Osteocyte (in vitro differentiated cells): ENCODE results near the gene ZNF20. TPM values are rescaled to one million over a fixed set of nuclear protein-coding genes. Genes with fewer than 3 reads are reported as not detected.

Source experiments
- DNase-seq: peaks from one replicate; pipeline ENCODE4 v3.0.0; 2021; ENCODE audit warnings: mixed read lengths; ENCODE audit not compliant: unreplicated experiment; ENCODE audit errors: extremely low spot score
- H3K27ac Mint-ChIP-seq: one replicate; pipeline ENCODE4 v1.8.0; 2021; ENCODE audit warnings: mild to moderate bottlenecking, mixed read lengths; ENCODE audit not compliant: unreplicated experiment
- H3K27me3 Mint-ChIP-seq: one replicate; pipeline ENCODE4 v1.8.0; 2021; ENCODE audit warnings: mixed read lengths; ENCODE audit not compliant: unreplicated experiment
- H3K36me3 Mint-ChIP-seq: one replicate; pipeline ENCODE4 v1.8.0; 2021; ENCODE audit warnings: mixed read lengths; ENCODE audit not compliant: unreplicated experiment
- H3K4me1 Mint-ChIP-seq: one replicate; pipeline ENCODE4 v1.8.0; 2021; ENCODE audit warnings: mixed read lengths; ENCODE audit not compliant: unreplicated experiment
- H3K4me3 Mint-ChIP-seq: one replicate; pipeline ENCODE4 v1.8.0; 2021; ENCODE audit warnings: mild to moderate bottlenecking, moderate library complexity, mixed read lengths; ENCODE audit not compliant: unreplicated experiment
- H3K9me3 Mint-ChIP-seq: one replicate; pipeline ENCODE4 v1.8.0; 2021; ENCODE audit warnings: mixed read lengths; ENCODE audit not compliant: unreplicated experiment
- CTCF ChIP-seq: fragments of 200-600 bp; sonication (generic); IDR thresholded peaks from 2 replicates; pipeline ENCODE4 v1.5.0; 2021; ENCODE audit warnings: antibody characterized with exemption, mild to moderate bottlenecking, moderate library complexity
- total RNA-seq: library from RNA; stranded (reverse); gene quantifications from 2 replicates; pipeline ENCODE4 v1.2.1, GENCODE V29; 2021

Gene ZNF20
- total RNA-seq, 1 donor from 2014 or later = 8.5 TPM

- H3K9me3 Mint-ChIP-seq = peaks cover 3% of the 10 kb centered on the region
- TF ChIP-seq CTCF = no peak
- peaks cover 20% of the 10 kb centered on the region for H3K4me1 Mint-ChIP-seq
- H3K4me3 Mint-ChIP-seq = peak overlapping the region; percentile 92
- peaks cover 31% of the 10 kb centered on the region for H3K36me3 Mint-ChIP-seq
- no peaks in the 10 kb centered on the region for H3K27me3 Mint-ChIP-seq
- DNase-seq = no peak
- H3K27ac Mint-ChIP-seq = peak overlapping the region; percentile 96
These were observed 15.2 kb upstream of the ZNF20 start for GRCh38 chr19:12155324-12155860.

- Mint-ChIP-seq H3K27ac (no peak overlapping the region), H3K4me1 (peaks cover 11% of the 10 kb centered on the region), H3K27me3 (no peaks in the 10 kb centered on the region), H3K9me3 (peaks cover 23% of the 10 kb centered on the region), H3K4me3 (no peak overlapping the region), H3K36me3 (peaks cover 49% of the 10 kb centered on the region)
- no peak for DNase-seq
- no peak for TF ChIP-seq CTCF
These were observed 5.2 kb upstream of the ZNF20 start for GRCh38 chr19:12145348-12145747.

- H3K4me1 Mint-ChIP-seq = peaks cover 26% of the 10 kb centered on the region
- H3K27me3 Mint-ChIP-seq = no peaks in the 10 kb centered on the region
- peaks cover 42% of the 10 kb centered on the region for H3K36me3 Mint-ChIP-seq
- no peak for TF ChIP-seq CTCF
- no peak for DNase-seq
- no peak overlapping the region for H3K27ac Mint-ChIP-seq
- H3K9me3 Mint-ChIP-seq = peaks cover 21% of the 10 kb centered on the region
- no peak overlapping the region for H3K4me3 Mint-ChIP-seq
These were observed 1.2 kb upstream of the ZNF20 start for GRCh38 chr19:12141405-12141736.

- Mint-ChIP-seq H3K27ac (peak overlapping the region; percentile 99), H3K9me3 (peaks cover 18% of the 10 kb centered on the region), H3K36me3 (peaks cover 38% of the 10 kb centered on the region), H3K4me1 (peaks cover 26% of the 10 kb centered on the region), H3K27me3 (no peaks in the 10 kb centered on the region), H3K4me3 (peak overlapping the region; percentile 94)
- DNase-seq = peak; percentile 92
- TF ChIP-seq CTCF = peak; percentile 86
These were observed 625 bp upstream of the ZNF20 start for GRCh38 chr19:12140545-12141404.

- no peak for DNase-seq
- H3K27ac Mint-ChIP-seq = peak overlapping the region; percentile 99
These were observed 881 bp downstream of the ZNF20 start for GRCh38 chr19:12139269-12139668.

More at GRCh38 chr19:12139269-12139668, 881 bp downstream of the ZNF20 start:
- TF ChIP-seq CTCF = no peak
- peaks cover 15% of the 10 kb centered on the region for H3K9me3 Mint-ChIP-seq
- H3K4me1 Mint-ChIP-seq = peaks cover 26% of the 10 kb centered on the region
- peaks cover 39% of the 10 kb centered on the region for H3K36me3 Mint-ChIP-seq
- no peaks in the 10 kb centered on the region for H3K27me3 Mint-ChIP-seq
- H3K4me3 Mint-ChIP-seq = peak overlapping the region; percentile 94
